Effector memory CD8-positive, alpha-beta T cell (primary cell): ENCODE results near the gene FAM163A.
A peak's percentile ranks its signal among the peaks of the same experiment; 100 is the strongest.

Experiments used
- ATAC-seq: fragments of 150-1000 bp; cut with Tn5 transposase; replicated peaks from 2 replicates; pipeline ENCODE4 v1.10.0; 2021; ENCODE audit warnings: mild to moderate bottlenecking, moderate library complexity
- DNase-seq, 3 experiments: peaks; one replicate each; pipeline ENCODE4 v3.0.0; 2021
- H3K27ac Mint-ChIP-seq, 2 donors: one replicate each; pipeline ENCODE4 v1.8.0; 2022; ENCODE audit warnings: mild to moderate bottlenecking in 2 of 2, mixed read lengths in 2 of 2, moderate library complexity in 2 of 2
- H3K27me3 Mint-ChIP-seq, 2 donors: one replicate each; pipeline ENCODE4 v1.8.0; 2022; ENCODE audit warnings: mixed read lengths in 2 of 2
- H3K36me3 Mint-ChIP-seq: one replicate; pipeline ENCODE4 v1.8.0; 2022; ENCODE audit warnings: mild to moderate bottlenecking, moderate library complexity, mixed read lengths; ENCODE audit not compliant: insufficient read depth
- H3K4me1 Mint-ChIP-seq, 2 donors: one replicate each; pipeline ENCODE4 v1.8.0; 2022; ENCODE audit warnings: low read depth in 2 of 2, mixed read lengths in 2 of 2
- H3K4me3 Mint-ChIP-seq, 2 donors: one replicate each; pipeline ENCODE4 v1.8.0; 2022; ENCODE audit warnings: mild to moderate bottlenecking in 2 of 2, mixed read lengths in 2 of 2, moderate library complexity in 2 of 2
- H3K9me3 Mint-ChIP-seq, 2 donors: one replicate each; pipeline ENCODE4 v1.8.0; 2022; ENCODE audit warnings: mixed read lengths in 2 of 2

FAM163A gene

GRCh38 chr1:179818260-179818659, 75.2 kb downstream of the FAM163A start:
- H3K4me3 Mint-ChIP-seq, result no peak overlapping the region
- no peak overlapping the region for H3K27ac Mint-ChIP-seq
- H3K36me3 Mint-ChIP-seq, result peaks cover 4% of the 10 kb centered on the region
- DNase-seq (no peak), ATAC-seq (no peak)
- H3K9me3 Mint-ChIP-seq, result no peaks in the 10 kb centered on the region
- peaks cover 11 to 13% of the 10 kb centered on the region in 2 donors for H3K4me1 Mint-ChIP-seq
- peaks cover 8 to 33% of the 10 kb centered on the region in 2 donors for H3K27me3 Mint-ChIP-seq

DNA sequence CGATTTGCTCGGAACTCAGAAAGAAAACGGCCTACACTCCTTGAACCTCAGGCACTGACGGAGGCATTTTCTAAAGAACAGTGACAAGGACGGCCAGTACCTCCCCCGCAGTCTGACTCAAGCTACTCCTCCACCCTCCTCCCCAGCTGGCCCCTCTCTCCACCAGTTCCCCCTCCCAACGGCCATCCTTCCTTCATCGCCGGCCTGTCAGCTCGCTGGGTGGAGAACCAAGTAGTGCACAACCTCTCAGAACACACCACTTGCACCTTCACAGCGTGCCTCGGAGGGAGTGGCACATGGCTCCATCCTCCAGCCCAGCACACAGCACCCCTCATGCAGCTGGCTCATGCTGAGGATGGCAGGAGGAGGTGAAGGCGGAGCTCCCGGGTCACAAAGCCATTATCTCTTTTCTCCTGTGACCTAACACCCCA, 75.7 kb downstream of the FAM163A start:
- H3K9me3 Mint-ChIP-seq, result no peaks in the 10 kb centered on the region
- peaks cover 11 to 13% of the 10 kb centered on the region in 2 donors for H3K4me1 Mint-ChIP-seq
- H3K4me3 Mint-ChIP-seq, result no peak overlapping the region
- ATAC-seq (no peak), DNase-seq (no peak)
- peaks cover 8 to 29% of the 10 kb centered on the region in 2 donors for H3K27me3 Mint-ChIP-seq
- H3K36me3 Mint-ChIP-seq, result peaks cover 6% of the 10 kb centered on the region
- no peak overlapping the region for H3K27ac Mint-ChIP-seq

DNA sequence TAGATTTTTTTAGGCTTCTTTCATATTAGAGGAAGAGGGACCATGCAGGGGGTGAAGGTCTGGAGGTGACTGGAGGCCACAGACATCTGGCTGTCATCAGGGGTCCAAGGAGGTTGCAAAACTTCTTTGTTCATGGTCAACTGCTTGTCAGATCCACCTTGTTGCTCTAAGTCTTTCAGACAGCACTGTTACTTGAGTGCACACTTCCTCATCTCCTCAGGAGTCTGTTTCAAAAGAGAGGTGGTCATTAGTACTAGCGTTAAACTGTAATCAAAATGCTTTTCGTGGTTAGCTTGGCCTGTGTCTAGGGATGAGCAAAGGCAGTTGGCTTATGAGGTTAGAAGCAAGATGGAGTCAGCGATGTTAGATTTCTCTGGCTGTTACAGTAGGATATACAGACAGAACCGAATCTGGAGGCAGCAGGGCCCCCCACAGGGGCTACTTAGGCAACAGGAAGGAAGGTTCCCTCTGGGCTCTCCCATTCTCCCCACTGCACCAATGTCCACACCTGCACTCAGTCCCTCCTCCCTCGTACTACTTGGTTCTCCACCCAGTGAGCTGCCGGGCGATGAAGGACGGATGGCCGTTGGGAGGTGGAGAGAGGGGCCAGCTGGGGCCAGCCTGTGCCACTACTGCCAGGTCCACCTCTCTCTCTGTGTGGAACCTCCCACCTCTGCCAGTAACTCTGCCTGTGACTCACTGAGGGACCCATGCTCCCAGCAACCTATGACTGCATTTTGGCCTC, 77.3 kb downstream of the FAM163A start:
- ATAC-seq, result no peak

GRCh38 chr1:179821524-179821923, 78.4 kb downstream of the FAM163A start:
- no peak for DNase-seq
- no peaks in the 10 kb centered on the region for H3K4me1 Mint-ChIP-seq
- no peak overlapping the region for H3K27ac Mint-ChIP-seq
- peaks cover 3% of the 10 kb centered on the region for H3K36me3 Mint-ChIP-seq
- H3K27me3 Mint-ChIP-seq, result peaks cover 25 to 46% of the 10 kb centered on the region in 2 donors
- no peaks in the 10 kb centered on the region for H3K9me3 Mint-ChIP-seq
- H3K4me3 Mint-ChIP-seq, result no peak overlapping the region
- no peak for ATAC-seq

More for the DNA sequence above, 77.3 kb downstream of the FAM163A start:
- Mint-ChIP-seq H3K27me3 (peaks cover 20 to 42% of the 10 kb centered on the region in 2 donors), H3K4me1 (peaks cover 2 to 4% of the 10 kb centered on the region in 2 donors), H3K36me3 (peaks cover 3% of the 10 kb centered on the region), H3K9me3 (no peaks in the 10 kb centered on the region), H3K27ac (no peak overlapping the region), H3K4me3 (no peak overlapping the region)
- no peak for DNase-seq

- no peak for ATAC-seq
- Mint-ChIP-seq H3K4me3 (no peak overlapping the region), H3K4me1 (peaks cover 0 to 3% of the 10 kb centered on the region in 2 donors), H3K27me3 (peaks cover 25 to 46% of the 10 kb centered on the region in 2 donors), H3K27ac (no peak overlapping the region), H3K9me3 (no peaks in the 10 kb centered on the region), H3K36me3 (peaks cover 3% of the 10 kb centered on the region)
- DNase-seq, result no peak
These were observed 79.0 kb downstream of the FAM163A start for GRCh38 chr1:179822065-179822464.

DNA sequence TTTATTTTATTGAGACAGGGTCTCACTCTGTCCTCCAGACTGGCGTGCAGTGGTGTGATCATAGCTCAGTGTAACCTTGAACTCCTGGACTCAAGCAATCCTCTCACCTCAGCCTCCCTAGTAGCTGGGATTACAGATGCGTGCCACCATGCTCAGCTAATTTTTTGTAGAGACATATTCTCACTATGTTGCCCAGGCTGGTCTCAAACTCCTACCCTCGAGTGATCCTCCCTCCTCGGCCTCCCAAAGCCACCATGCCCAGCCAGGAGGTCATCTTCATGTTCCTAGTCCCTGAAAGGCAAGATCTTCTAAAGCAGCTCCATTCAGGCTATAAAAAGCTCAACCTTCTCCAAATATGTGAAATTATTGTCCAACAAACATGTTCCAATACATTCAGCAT, 80.6 kb downstream of the FAM163A start:
- Mint-ChIP-seq H3K4me1 (peaks cover 0 to 3% of the 10 kb centered on the region in 2 donors), H3K4me3 (no peak overlapping the region), H3K9me3 (no peaks in the 10 kb centered on the region), H3K27me3 (peaks cover 30 to 49% of the 10 kb centered on the region in 2 donors), H3K27ac (no peak overlapping the region), H3K36me3 (peaks cover 3% of the 10 kb centered on the region)
- no peak for DNase-seq
- no peak for ATAC-seq

DNA sequence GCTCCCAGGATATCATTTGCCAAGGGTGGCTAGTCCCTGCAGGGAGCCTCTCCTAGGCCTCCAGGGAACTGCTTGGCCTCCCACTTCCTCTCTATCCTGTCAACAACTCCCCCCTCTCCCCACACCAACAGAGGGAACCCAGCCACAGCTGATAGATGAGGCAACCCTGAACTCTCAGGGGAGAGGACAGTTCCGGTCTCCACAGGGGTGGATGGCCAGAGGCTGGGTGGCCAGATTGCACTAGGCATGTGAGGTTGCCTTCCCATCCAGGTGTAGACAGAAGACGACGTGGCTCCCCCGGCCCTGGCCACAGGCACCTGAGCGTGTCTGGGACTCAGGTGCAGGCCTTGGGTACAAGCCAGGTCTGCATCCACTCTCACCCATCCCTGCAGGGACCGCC, 81.2 kb downstream of the FAM163A start:
- Mint-ChIP-seq H3K9me3 (no peaks in the 10 kb centered on the region), H3K27ac (no peak overlapping the region), H3K27me3 (peaks cover 36 to 55% of the 10 kb centered on the region in 2 donors), H3K36me3 (peaks cover 3% of the 10 kb centered on the region), H3K4me1 (peaks cover 0 to 3% of the 10 kb centered on the region in 2 donors), H3K4me3 (no peak overlapping the region)
- no peak for ATAC-seq
- no peak for DNase-seq

DNA sequence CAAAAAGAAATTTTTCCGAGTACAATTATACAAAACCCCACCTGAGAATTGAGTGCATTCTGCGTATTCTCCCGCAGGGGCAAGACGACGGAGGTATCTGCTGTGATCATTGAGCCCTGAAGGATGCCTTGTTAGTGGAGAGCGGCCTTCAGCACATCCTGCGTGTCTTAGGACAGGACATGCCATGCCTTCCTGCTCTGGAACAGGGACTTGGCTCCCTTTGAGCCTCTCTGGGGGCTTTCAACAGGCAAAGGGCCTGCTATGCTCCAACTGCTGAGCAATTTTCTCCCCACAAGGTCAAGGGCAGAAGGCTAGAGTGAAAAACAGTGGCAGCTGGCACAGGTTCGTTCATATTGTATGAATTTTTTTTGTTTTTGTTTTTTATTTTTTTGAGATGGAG, 82.1 kb downstream of the FAM163A start:
- H3K4me1 Mint-ChIP-seq, result peaks cover 0 to 3% of the 10 kb centered on the region in 2 donors
- H3K4me3 Mint-ChIP-seq, result no peak overlapping the region
- ATAC-seq (no peak), DNase-seq (no peak)
- peaks cover 3% of the 10 kb centered on the region for H3K36me3 Mint-ChIP-seq
- H3K27ac Mint-ChIP-seq, result no peak overlapping the region
- no peaks in the 10 kb centered on the region for H3K9me3 Mint-ChIP-seq
- peaks cover 42 to 61% of the 10 kb centered on the region in 2 donors for H3K27me3 Mint-ChIP-seq

DNA sequence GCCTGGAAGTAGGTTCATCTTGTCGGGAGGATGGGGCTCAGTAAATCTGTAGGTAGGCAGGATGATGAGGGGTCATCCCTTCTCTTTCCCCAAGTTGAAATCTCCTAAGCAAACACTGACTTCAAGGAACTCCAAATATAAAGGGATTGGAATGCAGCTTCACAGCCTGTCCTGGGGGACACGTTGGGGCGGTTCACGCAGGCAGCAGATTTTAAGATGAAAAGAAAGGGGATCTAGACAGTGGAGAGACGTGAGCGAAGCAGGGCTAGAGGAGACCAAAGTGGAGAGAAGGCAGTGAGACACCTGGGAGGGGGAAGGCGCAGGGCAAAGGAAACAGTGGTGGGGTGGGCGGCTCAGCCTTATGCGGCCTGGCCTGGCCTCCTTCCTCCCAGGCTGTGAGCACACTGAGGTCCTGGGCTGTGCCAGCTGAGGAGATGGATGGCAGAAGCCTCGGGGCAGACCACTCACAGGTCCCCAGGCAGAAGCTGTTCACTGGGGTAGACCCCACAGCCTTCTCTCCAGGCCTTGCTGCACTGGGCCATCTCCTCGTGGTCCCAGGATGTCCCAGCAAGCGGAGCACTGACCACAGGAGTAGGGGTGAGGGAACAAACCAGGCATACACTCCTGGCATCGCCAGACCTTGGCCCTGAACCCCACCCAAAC, 82.8 kb downstream of the FAM163A start:
- Mint-ChIP-seq H3K27ac (no peak overlapping the region), H3K9me3 (no peaks in the 10 kb centered on the region)
- no peak for ATAC-seq

GRCh38 chr1:179826626-179827280, 83.7 kb downstream of the FAM163A start:
- H3K9me3 Mint-ChIP-seq, result no peaks in the 10 kb centered on the region
- H3K4me1 Mint-ChIP-seq, result peaks cover 6 to 14% of the 10 kb centered on the region in 2 donors
- peak overlapping the region in 1 of 2 donors; percentile 18 for H3K27ac Mint-ChIP-seq
- no peak for ATAC-seq
- peaks cover 42 to 56% of the 10 kb centered on the region in 2 donors for H3K27me3 Mint-ChIP-seq
- no peak for DNase-seq
- H3K36me3 Mint-ChIP-seq, result peaks cover 3% of the 10 kb centered on the region
- no peak overlapping the region for H3K4me3 Mint-ChIP-seq

More for the DNA sequence above, 82.8 kb downstream of the FAM163A start:
- peaks cover 42 to 56% of the 10 kb centered on the region in 2 donors for H3K27me3 Mint-ChIP-seq
- no peak overlapping the region for H3K4me3 Mint-ChIP-seq
- H3K36me3 Mint-ChIP-seq, result peaks cover 3% of the 10 kb centered on the region
- no peak for DNase-seq
- H3K4me1 Mint-ChIP-seq, result peaks cover 0 to 6% of the 10 kb centered on the region in 2 donors

DNA sequence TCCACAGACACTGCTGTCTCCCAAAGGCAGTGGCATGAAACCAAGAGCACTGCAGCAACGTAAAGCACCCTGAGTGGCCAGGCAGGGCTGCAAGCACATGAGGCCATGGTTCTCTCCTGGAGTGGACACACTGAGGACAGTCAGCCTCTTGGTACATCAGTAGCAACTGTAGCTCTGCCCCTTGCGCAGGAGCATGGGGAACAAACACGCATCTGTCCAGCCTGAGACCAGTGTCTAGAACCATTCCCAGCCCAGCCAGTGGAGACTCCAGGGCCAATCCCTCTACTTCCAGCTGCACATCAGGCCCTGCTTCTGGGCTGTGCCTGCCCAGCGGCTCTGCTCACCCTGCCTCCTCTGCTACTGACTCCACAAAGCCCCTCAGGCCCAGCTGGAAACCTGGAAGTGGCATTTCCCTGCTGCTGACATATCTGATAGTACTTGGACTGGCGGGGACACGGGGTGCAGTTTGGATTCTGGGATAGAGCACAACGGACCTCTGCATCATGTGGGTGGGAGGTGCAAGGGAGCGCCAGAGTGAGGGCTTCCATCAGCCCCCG, 85.5 kb downstream of the FAM163A start:
- DNase-seq, result no peak
- no peak for ATAC-seq
- no peak overlapping the region for H3K4me3 Mint-ChIP-seq
- H3K27ac Mint-ChIP-seq, result no peak overlapping the region
- H3K27me3 Mint-ChIP-seq, result peaks cover 42 to 56% of the 10 kb centered on the region in 2 donors
- peaks cover 13 to 18% of the 10 kb centered on the region in 2 donors for H3K4me1 Mint-ChIP-seq
- peaks cover 2% of the 10 kb centered on the region for H3K36me3 Mint-ChIP-seq
- no peaks in the 10 kb centered on the region for H3K9me3 Mint-ChIP-seq

DNA sequence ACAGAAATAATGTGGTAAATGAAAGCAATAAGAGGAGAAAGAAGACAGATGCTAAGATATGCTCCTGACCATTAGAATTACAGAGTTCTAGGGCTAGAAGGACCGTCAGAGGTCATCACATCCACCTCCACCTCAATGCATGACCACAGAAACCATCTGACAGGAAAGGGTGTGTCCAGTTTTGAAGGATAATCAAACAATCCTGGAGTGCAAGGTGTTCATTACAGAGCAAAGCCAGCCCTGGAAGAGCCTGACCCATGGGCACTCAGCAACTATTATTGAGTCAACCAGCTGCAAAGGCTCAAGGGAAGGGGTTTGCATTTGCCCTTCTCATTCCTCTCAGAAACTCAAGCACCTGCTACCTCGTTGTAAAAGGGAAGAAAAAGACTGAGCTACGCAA, 88.1 kb downstream of the FAM163A start:
- no peaks in the 10 kb centered on the region for H3K36me3 Mint-ChIP-seq
- peak overlapping the region; percentile 16 to 62 for H3K27ac Mint-ChIP-seq
- peaks cover 13 to 18% of the 10 kb centered on the region in 2 donors for H3K4me1 Mint-ChIP-seq
- DNase-seq, result no peak
- no peaks in the 10 kb centered on the region for H3K9me3 Mint-ChIP-seq
- ATAC-seq, result no peak
- peaks cover 25 to 31% of the 10 kb centered on the region in 2 donors for H3K27me3 Mint-ChIP-seq
- no peak overlapping the region for H3K4me3 Mint-ChIP-seq
